ENCODE measurements around the gene SPEF1.

SPEF1 gene

DNA sequence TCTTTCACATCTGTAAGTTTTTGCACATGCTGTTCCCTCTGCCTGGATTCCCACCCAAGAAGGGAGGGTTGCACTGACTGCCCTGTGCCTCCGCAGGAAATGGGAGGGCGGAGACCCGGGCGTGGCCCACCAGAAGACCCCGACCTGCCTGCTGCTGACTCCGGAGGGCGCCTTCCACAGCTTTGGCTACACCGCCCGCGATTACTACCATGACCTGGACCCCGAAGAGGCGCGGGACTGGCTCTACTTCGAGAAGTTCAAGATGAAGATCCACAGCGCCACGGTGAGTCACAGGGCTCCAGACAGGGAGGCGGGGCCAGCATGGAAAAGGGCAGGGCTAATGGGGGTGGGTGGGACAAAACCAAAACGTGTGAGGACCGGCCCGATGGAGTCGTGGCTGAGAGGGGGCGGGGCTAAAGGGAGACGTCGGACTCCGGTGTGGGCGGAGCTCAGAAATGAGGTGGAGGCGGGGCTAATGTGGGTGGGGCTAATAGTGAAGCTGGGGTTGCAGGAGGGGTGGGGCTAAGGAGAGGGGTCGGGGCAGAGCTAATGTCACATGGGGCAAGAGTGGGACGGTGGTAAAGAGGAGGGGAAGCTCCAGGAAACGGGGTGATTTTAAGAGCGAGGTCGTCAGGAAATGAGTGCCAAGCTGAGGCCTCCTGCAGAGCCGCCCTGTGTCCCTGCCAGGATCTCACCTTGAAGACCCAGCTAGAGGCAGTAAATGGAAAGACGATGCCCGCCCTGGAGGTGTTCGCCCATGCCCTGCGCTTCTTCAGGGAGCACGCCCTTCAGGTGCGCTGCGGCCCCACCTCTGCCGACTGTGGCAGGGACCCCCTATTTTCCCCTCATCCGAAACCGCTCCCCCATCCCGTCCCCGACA lies 36.2 kb downstream of the SPEF1 start:
- DNase-seq: no peak

DNA sequence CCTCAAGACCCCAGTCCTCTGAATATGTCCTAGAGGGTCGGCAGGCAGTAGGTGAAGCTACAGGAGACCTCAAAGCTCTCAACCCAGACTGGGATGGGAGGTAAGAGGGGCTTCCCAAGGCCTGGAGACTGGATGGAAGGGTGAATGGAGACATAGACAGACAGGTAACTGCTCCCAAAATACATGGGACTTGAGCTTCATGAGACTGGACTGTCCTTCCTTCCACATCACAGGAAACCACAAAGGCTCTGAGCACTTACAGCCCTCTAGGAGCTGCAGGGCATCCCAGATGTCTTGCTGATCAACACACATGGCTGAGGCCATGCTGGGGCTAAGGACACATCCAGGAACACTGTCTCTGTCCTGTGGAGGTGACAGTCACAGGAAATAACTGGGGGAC lies 37.2 kb downstream of the SPEF1 start:
- no peak for DNase-seq

DNA sequence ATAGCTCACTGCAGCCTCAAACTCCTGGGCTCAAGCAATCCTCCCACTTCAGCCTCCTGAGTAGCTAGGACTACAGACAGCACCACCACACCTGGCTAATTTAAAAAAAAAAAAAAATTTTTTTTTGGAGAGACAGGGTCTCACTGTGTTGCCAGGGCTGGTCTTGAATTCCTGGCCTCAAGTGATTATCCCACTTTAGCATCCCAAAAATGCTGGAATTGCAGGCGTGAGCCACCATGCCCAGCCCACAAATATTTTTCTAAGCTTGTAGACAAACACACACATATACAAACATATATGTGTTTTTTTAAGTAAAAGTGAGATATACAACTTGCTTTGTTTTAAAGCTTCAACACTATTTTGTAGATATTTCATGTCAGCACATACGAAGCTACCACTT lies 38.0 kb downstream of the SPEF1 start:
- no peak for DNase-seq

DNA sequence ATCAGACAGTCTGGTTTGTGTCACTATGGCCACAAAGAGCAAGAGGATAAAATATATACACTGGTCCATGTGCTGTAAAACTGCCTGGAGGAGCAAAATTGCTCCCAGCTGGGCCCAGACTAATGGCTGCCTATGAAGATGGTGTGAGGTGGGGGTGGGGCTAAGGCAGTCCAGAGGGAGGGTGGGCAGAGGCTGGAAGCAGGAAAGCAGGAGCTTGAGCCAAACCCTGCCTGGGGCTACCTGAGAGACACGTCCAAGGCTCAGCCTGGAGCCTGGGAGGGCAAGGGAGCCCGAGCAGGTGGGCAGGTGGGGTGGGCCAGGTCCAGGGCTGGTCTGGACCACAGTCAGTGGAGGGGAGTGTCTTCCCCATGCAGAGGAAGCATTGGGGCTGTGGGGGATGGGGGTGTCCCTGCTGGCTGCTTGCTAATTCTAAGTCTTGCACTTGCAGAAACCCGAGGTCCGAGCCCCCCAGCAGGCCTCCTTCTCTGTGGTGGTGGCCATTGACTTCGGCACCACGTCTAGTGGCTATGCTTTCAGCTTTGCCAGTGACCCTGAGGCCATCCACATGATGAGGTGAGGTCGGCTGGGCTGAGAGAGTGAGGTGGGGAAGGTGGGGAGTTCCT lies 39.3 kb downstream of the SPEF1 start:
- DNase-seq: no peak

DNA sequence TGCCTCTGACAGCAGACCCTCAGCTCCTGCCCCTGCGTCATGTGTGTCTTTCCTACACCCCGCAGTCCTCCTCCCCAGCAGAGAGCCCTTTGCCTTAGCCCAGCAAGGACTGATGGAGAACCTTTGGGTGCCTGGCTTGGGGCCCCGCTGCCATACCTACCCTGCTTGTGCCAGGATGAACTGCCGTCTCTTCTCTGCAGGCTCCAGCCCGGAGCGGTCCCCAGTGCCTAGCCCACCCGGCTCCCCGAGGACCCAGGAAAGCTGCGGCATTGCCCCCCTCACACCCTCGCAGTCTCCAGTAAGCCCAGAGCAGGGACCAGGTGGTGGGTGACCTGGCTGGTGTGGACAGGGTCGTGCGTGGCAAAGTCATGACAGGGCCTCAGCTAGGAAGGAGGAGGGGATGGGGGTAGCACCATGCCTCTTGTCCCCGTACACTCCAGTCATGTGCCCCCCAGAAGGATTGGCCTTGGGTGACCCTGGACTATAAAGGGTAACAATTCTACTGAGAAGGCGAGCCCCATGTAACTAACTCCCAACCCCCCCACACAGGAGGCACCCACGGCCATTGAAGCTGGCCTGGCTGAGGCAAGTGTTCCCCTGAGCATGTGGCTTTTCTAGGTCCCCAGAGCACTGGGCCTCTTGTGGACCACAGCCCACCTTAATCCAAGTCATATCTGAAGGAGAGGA lies 40.5 kb downstream of the SPEF1 start:
- DNase-seq: no peak

DNA sequence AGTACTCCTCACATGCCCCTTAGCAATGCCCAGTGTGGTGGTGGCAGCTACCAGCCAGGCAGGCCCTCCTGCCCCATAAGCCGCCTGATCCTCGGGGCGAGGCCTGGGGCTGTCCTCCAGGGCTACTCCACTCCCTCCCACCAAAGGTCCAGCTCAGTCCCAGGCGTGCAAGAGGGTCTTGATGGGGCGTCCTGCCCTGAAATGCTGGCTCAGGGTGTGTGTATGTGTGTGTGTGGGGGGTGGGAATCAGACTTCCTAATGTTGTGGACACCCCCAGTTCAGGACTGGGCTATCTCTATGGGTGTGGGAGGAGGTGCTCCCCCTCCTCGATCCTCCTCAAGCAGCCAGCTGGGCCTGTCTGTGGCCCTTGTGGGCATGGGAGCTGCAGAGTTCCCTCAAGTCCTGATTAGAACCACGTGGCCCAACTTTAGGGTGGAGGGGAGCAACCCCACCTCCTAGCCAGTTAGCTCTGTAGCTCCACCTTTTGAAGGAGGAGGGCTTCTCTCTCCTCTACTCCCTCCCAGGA lies 41.3 kb downstream of the SPEF1 start:
- no peak for DNase-seq

DNA sequence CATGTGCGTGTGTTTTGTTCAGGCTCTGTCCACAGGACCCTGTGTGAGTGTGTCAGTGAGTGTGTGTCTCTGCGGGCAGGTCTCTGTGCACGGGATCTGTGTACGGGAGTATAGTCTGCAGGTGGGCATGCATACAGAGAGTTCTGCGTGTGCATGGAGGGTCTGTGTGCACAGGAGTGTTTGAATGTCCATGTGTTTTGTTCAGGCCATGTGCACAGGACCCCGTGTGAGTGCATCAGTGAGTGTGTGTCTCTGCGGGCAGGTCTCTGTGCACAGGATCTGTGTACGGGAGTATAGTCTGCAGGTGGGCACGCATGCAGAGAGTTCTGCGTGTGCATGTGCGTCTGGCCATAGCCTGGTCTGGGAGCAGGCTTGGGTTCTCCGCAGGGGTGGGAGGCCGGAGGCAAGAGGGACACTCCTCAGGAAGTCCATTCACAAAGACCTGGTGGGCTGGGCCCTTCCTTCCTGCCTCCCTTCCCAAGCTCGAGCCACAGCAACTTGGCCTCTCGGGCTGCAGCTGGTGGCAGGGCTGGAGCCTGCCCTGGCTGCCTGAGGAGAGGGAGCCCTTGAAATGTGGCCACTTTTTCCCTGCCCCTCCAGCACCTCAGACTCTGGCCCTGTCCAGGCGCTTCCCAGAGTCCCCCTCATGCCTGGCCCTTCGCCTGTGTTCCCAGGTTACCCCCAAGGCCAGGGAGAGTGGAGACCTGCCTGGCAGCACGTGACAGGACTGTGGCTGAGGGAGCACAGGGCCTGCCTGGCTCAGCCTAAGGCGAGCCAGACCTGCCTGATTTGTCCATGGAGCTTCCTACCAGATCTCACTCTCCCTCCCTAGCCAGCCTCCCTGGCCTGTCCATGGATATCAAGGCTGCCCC lies 42.0 kb downstream of the SPEF1 start:
- no peak for DNase-seq

DNA sequence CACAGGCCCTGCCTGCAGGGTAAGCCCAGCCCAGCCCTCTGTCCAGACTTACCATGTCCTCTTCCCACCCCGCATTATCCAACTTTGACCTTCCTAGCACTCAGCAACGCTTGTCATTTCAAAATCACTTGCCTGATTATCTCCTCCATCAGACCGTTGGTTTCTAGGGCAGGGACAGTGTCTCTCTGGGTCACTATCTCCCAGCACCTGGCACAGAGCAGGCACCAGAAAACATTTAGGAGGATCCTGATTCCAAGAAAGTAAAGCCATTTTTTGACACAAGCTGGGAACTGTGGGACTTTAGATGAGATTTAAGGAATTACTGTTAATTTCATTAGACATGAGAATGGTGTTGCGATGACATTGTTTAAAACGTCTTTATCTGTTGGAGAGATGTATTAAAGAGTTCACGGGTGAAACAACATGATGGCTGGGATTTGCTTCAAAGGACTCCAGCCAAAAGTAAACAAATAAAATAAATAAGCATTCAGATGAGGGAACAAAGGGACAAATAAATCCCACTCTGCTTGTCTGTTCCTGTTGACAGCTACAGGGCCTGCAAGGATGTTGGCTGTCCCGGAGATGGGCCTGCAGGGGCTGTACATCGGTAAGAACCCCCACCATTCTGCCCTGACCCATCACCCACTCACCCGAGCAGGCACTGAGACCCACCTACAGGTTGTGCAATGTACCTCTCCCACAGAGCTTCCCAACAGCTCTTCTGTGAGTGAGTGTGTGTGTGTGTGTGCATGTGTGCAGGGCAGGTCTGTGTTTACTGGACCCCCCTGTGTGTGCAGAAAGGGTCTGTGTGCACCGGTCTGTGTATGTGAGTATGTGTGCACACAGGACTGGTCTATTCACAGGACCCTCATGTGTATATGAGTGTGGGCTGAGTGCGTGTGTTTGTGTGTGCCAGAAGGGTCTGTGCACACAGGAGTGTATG lies 42.9 kb downstream of the SPEF1 start:
- no peak for DNase-seq

DNA sequence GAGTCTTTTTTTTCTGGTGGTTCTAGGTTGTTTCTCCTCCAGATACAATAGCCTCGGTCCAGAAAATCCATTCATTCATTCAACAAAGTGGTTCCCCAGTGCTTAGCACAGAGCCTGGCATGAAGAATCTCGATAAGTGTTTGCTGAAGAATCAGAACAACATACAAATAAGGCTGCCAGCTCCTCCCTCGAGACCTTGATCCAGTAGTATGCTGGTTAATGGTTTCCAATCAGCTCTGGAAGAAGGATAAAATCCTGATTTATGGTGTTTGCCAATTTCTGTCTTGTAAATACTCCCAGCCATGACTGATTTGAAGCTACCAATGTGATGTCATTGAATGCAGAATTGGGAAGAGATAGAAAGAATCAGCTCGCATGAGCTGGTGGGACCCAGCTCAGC lies 45.5 kb downstream of the SPEF1 start:
- no peak for DNase-seq

DNA sequence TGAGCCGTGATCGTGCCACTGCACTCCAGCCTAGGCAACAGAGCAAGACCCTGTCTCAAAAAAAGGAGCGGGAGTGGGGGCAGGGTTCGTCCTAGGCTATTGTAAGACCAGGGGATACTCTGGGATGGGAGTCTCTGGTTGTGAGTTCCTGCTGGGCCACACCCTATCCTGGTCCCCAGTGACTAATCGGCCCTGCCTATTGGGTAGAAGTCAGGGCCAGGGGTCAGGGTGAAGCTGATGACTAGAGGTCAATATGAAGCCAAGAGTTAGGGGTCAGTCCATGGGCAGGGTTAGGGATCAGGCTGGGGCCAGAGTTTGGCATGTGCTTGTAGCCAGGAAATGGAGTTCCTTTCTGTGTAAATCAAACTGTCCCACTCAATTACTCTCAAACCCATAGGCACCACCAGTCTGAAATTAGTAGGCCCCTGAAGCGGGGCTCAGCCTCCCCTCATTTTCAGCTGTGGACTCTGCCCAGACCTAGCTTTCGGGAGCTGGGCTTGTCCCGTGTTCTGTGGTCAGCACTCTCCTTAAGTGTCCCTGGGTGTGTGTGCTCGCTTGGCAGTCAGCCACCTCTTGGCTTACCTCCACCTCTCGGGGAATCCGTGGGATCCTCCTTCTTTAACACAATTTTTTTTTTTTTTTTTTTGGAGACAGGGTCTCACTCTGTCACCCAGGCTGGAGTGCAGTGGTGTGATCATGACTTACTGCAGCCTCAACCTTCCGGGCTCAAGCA lies 47.0 kb downstream of the SPEF1 start:
- DNase-seq: no peak

DNA sequence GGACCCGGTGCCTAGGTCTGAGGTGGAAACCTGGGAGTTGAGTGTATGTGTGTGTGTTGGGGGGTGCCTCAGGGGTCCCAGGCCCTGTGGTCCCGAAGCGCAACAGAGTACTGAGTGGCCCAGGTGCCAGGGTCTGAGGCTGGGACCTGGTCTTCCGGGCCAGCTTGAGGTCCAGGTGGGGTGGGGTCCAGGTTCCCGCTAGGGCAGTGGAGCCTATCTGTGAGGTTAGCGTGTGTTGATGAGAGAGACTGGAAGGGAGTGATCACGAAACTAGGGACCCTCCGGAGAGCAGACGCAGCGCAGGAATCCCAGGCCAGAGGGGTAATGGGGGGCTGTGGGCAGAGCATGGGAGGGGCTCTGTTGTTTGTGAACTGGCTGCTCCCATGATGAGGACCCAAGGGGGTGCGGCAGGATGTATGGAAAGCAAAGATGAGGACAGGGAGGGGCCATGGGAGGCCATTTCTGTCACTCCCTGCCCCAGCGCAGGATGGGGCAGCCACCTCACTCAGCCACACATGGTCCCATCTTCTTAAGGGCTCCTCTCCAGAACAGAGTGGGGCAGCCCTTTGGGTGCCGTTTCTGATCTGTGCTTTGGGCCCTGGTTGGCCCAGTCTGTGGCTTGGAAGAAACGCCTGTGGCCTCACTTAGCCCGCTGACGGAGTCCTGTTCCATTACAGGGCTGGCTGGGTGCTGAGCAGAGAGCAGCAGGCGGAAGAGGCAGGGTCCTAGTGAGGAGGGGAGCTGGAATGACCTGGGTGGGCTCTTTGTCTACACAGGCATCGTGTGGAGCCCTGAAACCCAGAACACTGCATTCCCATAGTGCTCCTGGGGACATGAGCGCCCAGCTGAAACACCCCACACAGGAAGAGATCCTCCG lies 47.9 kb downstream of the SPEF1 start:
- no peak for DNase-seq

DNA sequence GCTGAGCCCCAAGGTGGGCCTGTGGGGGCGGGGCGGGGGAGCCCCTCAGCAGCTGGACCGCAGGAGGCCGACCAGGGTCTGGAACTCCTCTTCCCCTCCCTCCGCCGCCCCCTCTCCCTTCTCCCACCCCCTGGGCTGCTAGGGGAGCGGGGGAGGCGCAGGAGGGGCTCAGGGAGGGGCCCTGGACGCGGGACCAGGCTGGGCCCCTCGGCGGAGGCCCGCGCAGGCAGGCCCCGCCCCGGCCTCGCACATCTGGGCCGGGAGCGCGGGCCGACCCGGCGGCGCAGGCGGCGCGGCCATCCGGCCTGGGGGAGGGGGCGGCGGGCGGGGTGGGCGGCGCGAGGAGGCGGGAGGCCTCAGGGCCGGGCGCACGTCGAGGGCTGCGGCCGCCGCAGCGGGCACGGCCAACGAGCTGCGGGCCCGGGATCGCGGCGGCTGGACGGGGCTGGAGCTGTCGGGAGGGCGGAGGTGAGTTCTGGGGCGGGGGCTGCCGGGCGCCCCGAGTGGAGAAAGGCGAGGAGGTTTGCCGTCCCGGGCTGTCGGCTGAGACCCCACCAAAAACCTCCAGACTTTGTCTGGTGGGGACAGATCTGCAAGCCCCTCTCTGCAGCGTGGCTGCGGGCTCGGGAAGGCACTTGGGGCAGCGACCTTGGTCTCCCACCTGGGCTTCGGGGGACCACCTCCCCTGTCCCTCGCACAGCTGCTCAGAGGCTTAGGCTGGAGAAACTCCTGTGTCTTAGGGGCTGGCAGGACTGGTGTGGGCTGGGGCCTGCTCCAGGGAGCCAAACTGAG lies 48.7 kb downstream of the SPEF1 start, which contains the start of gene HSPA12B:
Gene HSPA12B, plus strand, starts transcription at position 359 of the 792 bp plus-strand sequence. CDS start 5,990 bp downstream, outside the sequence.
- DNase-seq: no peak

DNA sequence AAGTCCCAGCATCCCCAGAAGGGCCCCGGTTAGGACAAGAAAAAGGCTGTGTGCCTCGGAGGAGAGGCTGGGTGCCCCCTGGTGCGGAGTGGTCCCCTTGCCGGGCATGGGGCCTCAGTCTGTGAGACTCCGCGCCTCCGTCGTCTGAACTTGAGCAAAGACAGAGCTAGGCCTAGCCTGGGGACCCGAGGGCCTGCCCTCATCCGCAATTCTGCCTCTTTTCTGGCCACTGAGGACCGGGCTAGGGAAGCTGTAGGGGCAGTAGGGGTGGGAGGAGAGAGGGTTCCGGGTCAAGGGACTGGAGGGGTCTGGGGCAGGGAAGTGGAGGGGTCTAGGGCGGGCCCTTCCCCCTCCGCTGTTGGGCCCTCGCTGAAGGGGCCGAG lies 49.3 kb downstream of the SPEF1 start:
- DNase-seq: no peak

DNA sequence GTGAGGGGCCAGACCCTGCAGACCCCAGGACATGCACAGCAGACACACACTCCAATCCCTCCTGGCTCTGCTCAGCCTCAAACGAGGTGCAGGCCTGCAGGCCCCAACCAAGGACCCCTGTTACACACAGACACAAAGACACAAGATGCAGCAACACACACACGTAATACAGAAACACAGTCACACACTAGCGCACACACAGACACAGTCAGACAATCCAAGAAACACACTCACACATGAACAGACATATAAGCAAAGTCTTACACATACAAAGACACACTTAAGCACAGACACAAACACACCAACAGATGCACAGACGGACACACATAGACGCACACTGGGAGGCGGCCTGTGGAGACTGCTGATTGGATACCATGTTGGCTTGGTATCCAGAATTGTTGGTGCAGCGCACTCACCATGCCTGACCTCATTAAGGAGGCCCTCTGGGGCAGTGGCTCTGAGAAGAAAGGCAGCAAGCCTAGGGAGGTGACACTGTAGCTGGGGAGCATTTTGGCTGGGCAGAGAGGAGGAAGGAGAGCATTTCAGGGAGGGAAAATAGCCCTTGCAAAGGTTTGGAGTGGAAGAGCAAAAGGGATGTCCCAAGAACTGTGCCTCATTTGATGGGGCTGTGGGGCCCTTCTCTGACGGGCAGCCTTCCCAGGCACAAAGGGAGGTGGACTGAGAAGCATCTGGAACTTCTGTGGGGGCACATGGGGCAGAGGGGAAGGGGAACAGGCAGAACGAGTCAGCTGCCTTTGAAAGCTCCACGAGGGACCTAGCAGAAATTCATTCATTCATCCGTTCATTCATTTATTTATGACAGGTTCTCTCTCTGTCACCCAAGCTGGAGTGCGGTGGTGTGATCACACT lies 50.2 kb downstream of the SPEF1 start:
- no peak for DNase-seq

DNA sequence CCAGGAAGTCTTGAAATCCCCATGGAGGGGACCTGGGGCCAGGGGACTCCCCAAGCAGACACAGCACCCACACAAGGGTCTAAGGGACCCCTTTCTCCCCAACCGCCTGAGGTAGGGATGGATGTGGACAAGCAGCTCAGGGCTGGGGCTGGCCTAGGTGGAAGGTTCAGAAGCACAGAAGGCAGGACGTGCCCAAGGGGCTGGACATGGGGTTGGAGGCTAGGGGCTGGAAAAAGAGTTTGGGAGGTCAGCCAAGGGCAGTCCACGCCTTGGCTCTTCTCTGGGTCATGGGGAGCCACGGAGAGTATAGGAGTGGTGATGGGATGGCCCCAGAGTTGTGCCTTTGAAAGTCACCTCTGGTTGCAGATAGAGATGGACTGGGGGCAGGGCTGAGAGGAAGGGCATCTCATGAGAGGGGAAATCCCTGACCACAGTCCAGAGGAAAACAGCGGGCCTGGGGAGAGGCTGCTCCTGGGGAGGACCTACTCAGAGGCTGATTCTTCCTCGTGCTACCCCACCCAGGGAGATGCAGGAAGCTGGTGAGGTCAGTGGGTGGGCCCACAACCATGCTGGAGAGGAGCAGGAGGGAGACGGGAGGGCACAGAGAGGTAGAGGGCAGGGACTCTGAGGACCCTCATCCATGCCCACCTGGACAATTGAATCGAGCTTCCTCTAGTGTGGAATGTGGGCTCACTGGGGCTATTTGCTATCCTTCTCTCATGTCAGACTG lies 51.3 kb downstream of the SPEF1 start:
- no peak for DNase-seq

DNA sequence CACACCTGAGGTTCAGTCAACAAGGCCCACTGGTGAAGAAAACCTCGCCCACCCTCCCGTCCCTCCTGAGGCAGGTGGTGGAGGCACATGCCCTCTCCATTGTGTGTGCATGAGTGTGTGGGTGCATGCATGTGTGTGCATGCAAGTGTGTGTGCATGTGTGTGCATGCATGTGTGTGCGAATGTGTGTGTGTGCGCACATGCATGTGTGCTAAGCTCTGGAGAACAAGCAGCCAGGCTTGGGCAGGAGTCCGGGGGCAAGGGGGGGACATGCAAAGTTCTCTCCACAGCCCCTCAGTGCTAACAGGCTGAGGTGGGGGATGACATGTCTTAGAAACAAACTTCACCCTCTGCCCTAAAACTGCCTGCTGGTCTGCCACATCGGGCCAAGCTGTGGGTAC lies 51.9 kb downstream of the SPEF1 start:
- DNase-seq: no peak

DNA sequence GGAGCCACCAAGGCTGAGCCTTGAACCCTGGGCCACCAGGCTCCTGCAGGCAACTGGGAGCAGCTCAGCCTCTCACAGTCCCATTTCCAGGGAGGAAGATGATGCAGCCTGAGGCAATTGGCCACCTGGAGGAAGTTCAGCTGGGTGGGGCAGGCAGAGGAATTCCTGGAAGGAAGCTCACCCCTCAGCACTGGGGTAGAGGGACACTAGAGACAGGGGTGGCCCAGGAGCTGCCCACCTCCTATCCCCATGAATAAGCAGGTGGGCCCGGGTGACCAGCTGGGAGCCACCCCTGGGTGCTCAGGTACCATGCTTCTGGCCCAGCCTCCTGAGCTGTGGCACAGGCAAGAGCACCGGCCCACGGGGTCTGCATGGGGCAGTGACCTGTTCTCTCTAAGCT lies 52.4 kb downstream of the SPEF1 start:
- no peak for DNase-seq
